HG03439 (cell line): ENCODE data around the gene MYL7.

Experiments
- ATAC-seq: cut with Tn5 transposase; IDR thresholded peaks from one replicate; pipeline ENCODE4 v1.9.1; 2021; ENCODE audit warnings: mild to moderate bottlenecking, moderate library complexity; ENCODE audit not compliant: unreplicated experiment

The MYL7 gene

DNA sequence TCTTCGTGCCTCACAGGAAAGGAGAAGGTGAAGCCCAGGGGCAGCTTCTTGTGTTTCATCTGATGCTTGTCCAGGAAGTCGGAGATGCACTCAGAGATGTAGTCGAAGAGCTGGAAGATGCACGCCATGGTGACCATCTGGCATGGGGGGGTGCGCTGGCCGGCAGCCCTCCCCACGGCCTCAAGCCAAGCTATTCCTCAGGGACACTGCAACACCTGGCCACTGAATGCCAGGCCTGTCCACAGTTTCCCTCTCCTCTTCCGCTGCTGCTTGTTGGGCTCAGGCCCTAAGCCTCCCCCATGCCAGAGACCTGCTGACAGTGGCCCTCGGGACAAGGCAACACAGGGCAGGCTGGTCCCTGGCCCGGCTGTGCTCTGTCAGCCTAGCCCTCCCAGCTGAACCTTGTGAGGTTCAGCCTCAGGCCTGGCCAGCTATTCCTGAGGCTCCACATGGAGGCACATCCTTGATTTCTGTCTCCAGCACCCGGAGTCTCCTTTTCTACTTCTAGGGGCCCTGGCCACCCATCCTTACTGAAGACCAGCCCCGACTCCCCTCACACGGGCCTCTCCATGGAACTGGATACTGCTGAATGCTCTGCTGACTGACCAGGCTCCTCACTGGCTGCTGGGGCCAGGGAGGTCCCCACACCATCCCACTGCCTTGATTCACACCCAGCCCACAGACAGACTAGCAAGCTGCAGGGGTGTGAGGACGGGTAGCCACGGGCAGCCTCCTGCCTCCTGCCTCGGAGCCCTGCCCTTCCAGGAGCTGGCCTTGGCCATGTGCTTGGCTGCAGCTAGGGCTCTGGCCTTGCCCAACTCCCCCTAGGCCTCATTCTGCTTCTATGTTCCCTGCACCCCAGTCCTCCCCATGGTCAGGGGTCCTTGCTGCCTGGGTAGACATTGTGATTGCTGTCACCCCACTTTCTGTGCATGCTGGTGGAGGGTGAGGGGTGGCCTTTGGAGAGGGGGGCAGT lies 10.1 kb upstream of the MYL7 start:
- no peak for ATAC-seq

DNA sequence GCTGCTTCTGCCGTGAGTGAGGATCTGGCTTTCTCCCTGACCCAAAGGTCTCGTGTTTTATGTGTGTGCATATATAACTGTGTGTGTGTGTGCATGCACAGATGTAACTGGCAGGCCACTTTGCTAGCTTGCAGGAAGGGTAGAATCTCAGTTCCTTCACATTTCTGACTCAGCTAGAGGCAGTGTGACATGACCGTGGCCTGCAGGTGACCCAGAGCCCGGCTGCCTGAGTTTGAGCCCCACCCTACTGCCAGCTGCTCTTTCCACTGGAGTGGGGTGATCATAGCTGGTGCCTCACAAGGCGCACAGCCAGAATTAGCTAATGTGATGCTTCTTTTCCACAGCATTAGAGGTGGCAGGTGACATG lies 9.3 kb upstream of the MYL7 start:
- ATAC-seq = no peak

DNA sequence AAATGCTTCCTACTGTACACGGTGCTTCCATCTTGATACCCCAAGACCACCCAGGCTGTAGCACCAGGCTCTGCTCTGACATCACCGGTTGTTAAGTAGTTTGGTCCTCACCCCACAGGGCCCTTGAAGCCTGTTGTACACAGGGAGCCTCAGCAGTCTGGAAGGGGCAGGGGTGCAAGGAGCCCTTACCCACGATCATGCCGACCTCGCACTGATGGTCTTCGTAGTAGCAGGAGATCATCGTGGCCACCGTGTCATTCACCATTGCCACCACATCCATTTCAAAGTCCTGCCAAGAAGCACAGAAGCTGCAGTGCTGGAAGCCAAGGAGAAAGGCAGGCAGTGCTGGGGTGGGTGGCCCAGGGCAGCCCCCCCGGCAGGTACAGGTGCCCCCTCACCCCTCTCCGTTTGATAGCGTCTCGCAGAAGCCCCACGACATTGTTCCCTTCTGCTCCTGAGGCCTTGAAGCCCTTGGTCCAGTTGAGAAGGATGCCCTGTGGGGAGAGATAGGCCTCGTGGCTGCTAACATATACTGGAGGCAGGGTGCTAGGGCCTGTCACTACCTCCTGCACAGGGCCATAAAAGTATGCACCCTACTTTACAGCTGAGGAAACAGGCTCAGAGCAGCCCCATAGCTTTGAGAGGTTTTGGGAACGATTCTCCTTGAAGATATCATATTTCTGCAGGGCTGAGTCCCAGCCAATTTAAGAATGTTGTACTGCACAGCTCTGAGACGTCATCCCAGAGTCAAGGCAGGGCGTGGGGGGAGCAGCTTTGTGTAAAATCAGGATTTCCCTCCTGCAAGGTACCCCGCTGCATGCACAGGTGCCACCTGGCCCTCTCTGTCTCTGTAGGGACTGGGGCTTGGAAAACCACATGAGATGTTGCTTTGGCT lies 8.7 kb upstream of the MYL7 start:
- no peak for ATAC-seq

DNA sequence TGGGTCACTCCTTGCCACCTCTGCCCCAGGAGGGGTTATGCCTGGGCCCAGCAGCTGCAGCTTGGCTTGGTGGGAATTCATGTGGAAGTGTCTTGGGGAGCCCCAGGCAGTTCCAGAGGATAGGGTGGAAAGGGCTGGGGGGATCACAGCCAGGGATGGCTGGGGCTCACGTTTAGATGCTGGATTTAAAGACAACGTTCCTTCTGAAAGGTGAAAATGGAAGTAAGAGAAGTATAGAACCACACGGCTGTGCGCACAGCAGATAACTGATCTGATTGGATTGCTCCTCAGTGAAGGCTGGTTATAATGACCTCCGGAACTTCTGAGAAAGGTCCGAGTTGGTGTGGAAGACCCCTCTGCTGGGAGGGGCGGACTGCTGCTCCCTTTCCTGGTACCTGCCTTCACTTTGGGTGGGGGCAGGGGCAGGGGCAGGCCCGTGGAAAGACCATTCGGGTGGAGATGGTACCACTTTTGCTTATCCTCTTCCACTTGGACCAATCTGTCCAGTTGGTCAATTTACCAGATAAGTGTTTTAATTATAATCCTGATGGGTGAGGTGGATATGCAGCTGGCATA lies 7.9 kb upstream of the MYL7 start:
- no peak for ATAC-seq

DNA sequence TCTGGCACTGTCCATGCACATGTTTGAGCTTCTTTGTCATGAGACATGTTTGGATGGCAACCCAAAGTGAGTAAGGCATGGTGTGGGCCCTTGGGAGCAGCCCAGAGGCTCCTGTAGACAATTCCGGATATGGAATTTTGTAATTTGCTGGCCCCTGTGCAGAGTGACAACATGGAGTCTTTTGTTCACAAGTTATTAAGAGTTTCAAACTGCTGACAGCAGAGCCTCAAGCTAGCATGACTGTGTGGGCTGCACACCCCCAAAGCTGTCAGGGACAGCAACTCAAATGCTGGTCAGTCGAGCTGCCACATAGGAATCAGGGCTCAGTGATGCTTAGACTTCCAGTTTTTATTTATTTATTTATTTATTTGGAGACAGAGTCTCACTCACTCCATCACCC lies 7.0 kb upstream of the MYL7 start:
- ATAC-seq = no peak

DNA sequence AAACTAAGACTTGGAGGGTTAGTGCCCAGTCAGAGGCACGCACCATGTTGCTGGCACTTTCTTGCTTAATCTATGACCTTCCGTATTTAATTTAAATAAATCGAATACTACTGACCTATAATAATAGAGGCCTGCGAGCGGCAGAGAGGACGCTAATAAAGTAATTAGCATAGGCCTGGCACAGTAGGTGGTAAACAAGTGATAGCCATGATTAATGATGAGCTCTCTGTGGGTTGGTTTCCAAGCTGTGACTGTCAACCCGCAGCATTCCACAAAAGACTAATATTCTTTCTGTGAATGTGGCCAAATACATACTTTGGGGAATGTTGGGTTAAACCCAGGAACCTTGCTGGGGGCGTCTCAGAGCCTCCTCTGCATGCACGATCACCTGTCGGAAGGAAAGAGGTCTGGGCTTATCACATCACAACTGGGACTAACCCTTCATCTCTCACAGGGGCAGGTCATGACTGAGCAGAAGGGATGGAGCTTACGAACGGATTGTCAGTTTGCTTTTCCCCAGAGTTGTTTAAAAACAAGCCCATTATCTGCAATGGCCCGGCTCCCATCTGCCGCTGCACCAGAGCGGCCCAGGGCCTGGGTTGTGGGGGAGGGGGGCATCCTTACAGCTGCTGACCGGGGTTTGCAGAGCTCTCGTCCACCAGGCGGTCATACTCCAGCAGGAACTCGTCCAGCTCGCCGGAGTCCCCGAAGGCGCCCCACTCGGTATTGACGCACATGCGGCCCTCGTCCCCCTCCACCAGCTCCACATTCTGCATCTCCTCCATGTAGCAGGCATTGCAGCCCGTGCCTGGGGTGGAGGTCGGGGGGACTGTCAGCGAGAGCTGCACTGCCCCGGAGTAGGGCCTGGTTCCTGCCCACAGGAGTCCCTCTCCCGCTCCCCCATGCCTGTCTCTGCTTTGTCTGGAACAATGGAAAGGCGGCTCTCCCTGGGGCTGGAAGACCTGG lies 6.2 kb upstream of the MYL7 start:
- ATAC-seq = no peak

DNA sequence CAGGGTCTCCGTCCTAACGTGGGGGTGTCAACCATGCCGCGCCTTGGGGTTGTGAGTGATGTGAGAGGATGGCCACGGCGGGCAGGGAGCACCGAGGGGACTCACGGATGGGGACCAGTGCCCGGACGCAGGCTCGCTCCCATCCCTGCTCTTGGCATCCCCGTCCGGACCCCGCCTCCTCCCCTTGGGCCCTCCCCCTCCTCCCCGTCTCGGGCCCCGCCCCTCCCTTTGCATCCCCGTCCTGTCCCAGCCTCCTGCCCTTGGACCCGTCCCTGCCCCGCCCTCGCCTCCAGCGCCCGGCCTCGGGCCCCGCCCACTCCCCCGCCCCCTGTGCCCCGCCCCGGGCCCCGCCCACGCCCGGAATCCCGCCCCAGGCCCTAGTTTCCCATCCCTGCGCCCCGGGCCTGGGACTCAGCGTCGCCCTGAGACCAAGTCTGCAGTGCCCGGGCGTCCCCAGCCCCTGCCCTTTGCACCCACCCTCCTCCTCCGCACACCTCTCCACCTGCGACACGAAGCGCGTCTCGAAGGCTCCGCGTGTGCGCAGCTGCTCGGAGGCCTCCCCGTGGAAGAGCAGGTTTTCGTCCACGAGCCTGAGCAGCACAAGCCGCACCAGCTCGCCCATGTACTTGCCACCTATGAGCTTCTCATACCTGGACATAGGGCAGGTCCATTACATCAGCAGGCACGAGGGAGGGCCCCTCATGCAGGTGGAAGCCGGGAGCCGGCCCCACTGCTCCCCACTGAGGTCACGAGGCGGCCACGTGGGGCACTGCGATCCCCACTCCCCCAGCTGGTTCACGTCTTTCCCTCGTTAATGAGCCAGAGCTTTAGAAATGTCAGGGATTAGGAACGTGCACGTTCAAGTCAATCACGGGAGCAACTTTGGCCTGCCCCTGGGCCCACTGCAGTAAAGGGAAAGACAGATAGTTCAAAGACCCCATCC lies 5.1 kb upstream of the MYL7 start:
- ATAC-seq = no peak

DNA sequence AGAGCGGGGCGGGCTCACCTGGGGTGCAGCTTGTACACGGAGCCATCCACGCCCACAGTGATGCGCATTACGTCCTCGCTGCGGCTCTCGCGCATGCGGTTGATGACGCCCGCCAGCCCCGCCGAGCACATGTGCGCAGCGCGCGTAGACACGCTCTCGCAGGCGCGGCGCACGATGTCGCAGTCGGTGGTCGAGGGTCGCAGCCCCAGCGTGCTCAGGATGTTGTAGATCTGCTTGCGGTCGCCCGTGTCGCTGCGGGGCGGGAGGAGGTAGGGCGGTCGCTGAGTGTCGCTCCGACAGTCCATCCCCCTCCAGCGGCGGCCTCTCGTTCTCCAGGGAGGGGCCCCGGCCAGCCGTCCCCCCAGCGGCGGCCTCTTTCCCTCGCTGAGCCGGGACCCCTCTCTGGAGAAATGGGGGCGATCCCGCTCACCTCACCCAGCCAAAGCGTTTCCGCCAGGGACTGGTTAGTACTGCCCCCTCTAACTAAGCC lies 4.4 kb upstream of the MYL7 start:
- ATAC-seq = no peak

DNA sequence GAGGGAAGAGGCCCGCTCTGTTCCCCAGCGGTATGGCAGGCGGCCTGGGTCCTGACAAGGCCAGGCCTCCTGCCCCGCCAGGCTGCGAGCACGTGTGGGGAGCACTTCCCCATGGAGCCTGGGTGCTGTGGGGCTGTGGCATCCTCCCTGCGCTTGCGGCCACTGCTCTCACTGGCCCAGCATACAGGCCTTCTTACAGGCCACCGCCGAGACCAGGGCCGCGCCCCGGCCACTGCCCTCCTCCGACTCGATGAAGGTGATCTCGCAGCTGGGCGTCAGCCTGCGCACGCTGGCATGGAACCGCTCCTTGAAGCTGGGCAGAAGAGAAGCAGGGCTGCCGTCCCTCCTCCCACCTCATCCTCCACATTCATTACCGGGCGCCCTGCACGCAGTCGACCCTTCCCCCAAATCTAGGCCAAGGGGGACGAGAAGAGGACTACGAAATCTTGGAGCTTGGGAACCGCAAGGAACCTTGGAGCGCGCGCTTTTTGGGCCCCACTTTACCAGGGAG lies 3.9 kb upstream of the MYL7 start:
- no peak for ATAC-seq

DNA sequence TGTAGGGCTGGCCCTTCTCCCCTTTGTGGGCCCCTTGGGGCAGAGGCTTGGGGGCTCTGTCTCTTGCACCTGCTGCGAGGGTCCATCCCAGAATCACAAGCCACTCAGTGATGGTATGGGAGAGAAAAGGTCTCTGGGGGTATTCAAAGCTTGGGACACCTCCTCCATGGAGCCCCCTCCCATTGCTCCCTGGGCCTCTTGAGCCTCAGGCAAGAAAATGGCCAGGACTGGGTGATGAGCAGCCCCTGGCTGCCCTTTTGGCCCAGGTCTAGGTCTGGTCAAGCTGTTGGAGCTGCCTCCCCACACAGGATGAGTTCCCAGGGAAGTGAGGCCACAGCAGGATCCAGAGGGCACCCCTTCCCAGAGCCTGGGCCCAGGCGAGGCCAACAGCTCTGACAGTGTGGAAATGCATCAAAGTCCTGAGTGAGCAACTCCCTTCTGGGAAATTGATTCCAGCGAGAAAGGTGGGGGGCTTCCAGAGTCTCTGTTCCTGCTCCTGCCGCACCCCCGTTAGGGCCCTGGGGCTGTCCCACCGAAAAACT lies 3.4 kb upstream of the MYL7 start:
- ATAC-seq = no peak

DNA sequence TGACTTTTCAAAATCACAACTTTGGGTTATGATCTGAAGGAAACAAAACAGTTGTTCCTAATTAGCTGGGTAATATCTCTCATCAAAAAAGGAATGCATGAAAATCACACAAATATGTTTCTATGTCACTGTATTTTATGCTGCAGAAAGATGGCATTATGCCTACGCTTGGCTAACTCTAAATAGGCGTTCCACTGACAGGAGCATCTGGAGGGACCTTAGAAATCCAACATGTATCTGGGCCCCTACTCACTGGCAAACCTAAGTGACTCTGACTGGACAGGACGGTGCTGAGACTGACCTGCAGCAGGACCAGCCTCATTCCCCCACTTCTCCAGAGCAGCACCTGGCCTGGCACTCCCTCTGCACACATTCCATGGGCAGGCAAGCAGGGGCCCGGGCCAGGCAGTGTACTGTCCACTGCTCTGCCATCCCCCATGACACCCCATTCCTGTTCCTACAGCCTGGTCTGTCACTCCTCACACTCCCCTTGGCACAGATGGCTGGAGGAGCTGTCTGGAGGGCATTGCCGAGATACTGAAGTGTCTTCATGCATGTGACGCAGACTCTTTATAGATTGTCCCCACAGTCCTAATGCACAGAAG lies 2.6 kb upstream of the MYL7 start:
- no peak for ATAC-seq

DNA sequence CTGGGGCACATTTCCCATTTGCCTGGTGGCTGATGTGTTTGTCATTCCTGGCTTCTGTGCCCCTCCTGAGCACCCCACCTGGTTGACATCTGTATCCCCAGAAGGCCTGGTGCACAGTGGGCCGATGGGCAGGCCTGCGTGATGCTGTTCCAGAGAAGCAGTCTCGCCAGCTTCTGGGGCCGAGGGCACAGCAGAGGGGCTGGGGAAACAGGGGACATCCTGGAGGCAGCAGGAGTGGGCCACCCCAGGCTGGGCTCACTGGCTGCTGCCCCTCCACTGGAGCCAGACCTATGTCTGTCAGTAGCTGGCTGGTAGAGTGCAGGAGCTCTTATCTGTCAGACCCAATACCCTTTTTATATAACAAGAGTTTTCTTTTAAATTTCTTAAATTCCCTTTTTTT lies 896 bp upstream of the MYL7 start:
- no peak for ATAC-seq

DNA sequence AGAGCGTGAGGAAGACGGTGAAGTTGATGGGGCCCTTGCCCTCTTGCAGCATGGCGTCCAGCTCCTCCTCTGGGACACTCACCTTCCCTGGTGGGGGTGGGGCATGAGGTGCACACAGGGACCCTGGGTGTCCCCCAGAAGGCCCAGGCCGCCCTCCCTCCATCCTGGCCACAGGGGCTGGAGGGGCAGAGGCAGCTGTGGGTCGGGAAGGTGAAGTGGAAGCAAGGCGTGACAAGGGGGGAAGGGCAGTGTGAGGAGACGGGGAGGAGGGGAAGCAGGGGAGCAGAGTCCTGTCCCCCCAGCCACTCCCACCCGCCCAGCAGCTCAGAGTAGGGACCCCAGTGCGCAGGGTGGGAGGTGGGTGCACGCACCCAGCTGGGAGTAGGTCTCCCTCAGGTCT lies 791 bp downstream of the MYL7 start:
- no peak for ATAC-seq

DNA sequence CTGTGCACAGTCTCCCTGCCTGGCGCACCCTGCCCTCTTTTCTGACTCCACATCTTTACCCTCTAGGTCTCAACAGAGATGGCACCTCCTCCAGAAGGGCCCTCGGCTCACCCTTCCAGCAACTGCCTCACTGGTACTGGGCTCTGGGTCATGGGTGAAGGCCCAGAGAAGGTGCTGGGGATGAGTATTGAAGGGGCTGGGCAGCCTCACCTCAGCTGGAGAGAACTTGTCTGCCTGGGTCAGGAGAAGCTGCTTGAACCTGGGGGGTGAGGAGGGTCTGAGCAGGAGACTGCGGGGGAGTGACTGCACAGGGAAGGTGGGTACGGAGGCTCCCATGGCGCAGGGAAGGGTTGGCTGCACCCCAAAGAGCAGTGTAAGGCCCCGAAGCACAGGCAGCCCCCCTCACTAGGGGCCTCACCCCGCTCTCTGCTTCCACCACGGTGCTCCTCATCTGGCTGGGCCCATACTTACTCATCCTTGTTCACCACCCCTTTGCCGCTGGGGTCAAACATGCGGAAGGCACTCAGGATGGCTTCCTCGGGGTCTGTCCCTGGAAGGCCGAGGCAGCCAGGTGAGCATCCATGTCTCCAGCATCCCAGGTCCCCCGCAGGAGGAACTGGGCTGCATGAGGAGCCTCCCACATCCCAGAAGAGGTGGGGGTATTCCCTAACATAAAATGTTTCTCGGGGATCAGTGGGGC lies 1.7 kb downstream of the MYL7 start:
- no peak for ATAC-seq

DNA sequence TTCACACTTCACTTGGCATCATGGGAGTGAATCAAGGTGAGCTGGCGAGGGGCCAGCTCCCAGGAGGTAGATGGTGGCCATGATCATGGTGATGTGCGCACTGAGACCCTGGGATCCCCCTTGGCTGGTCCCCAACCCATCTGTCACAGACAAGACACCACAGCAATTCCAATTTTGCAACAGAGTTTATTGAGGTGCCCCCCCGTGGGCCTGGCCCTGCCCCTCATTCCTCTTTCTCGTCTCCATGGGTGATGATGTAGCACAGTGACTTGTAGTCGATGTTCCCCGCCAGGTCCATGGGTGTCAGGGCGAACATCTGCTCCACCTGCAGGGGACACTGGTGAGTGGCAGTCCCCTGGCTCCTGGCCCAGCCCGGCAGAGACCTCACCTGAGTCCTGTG lies 2.4 kb downstream of the MYL7 start:
- ATAC-seq = no peak

DNA sequence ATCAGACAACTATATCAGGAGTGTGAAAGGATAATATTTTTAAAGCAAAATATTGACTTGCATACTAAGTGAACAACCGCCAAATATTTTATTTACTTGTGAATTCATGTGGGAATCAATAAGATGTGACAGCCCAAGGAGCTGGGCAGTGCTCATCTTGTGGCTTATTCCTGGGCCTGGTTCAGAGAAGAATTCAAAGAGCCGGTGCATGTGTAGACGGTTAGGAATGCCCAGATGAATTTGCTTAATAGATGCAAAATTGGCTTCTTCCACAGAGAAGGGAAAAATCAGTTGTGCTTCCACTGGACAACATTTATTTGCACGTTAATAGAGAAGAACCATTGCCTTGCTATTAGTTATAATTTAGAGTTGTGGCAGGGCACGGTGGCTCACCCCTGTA lies 4.4 kb downstream of the MYL7 start:
- ATAC-seq = no peak

DNA sequence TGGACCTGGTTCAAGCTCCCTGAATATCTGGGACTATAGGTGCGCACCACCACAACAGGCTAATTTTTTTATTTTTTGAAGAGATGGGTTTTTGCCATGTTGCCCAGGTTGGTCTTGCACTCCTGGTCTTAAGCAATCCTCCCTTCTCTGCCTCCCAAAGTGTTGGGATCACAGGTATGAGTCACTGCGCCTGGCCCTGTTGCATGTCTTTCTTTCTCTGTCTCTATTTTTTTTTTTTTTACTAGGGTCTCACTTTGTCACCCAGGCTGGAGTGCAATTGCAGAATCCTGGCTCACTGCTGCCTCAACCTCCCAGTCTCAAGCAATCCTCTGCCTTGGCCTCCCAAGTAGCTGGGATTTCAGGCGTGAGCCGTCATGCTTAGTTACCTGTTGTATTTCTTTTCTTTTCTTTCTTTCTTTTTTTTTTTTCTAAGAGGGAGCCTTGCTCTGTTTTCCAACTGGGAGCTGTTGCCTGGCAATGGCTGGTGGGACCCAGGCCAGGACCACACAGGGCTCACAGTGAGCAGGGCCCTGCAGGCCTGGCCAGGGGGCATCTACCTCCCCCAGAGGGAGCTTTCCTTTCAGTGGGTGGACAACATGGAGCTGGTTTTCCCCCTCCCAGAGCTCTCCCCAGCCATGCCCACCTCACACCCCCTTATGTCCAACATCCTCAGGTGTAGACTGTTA lies 6.0 kb downstream of the MYL7 start:
- ATAC-seq = no peak
